NCI-H146 treated with DMSO at 0.1 percent for 48 hours (cell line): ENCODE data around the gene PTPRH.
A peak's percentile ranks its signal among the peaks of the same experiment; 100 is the strongest.
"Not testable (repeated sequence)": the region's sequence is repeated elsewhere in the genome, so short reads cannot be mapped to it uniquely, and the experiment has no call there.

ENCODE experiments used
- DNase-seq: peaks from one replicate; lab custom pipeline; 2025; ENCODE audit not compliant: unreplicated experiment; lab: John Stamatoyannopoulos, UW

Gene PTPRH

GRCh38 chr19:55186080-55186479, 23.2 kb downstream of the PTPRH start:
- DNase-seq = no peak

- no peak for DNase-seq
These were observed 27.6 kb downstream of the PTPRH start for GRCh38 chr19:55181740-55182139.

GRCh38 chr19:55179606-55180484, 29.5 kb downstream of the PTPRH start, which contains the start of gene SYT5:
SYT5 (minus strand) TSS chr19:55180289; CDS start chr19:55179041, 1,248 bp downstream.
- DNase-seq = no peak

- peak; percentile 79 for DNase-seq
These were observed 30.3 kb downstream of the PTPRH start for GRCh38 chr19:55178781-55179599.

- no peak for DNase-seq
These were observed 33.2 kb downstream of the PTPRH start for GRCh38 chr19:55176076-55176475.

- DNase-seq = peak; percentile 31
These were observed 34.0 kb downstream of the PTPRH start for GRCh38 chr19:55175117-55175867.

- no peak for DNase-seq
These were observed 34.7 kb downstream of the PTPRH start for GRCh38 chr19:55174425-55175116.

GRCh38 chr19:55173714-55174409, 35.4 kb downstream of the PTPRH start:
- peak; percentile 73 for DNase-seq

- no peak for DNase-seq
These were observed 36.1 kb downstream of the PTPRH start for GRCh38 chr19:55173186-55173713.

- DNase-seq = no peak
These were observed 36.6 kb downstream of the PTPRH start for GRCh38 chr19:55172741-55173140.

- not testable (repeated sequence) for DNase-seq
These were observed 37.0 kb downstream of the PTPRH start for GRCh38 chr19:55172318-55172717.

- no peak for DNase-seq
These were observed 37.9 kb downstream of the PTPRH start for GRCh38 chr19:55171440-55171839.

- DNase-seq = no peak
These were observed 40.2 kb downstream of the PTPRH start for GRCh38 chr19:55169136-55169535.

GRCh38 chr19:55166530-55167268, 42.6 kb downstream of the PTPRH start, which contains the start of gene DNAAF3:
DNAAF3 (minus strand) TSS chr19:55166613; CDS start chr19:55166413, 200 bp downstream.
- DNase-seq = peak; percentile 97

- DNase-seq = peak; percentile 71
These were observed 43.3 kb downstream of the PTPRH start for GRCh38 chr19:55165952-55166529.

- no peak for DNase-seq
These were observed 47.6 kb downstream of the PTPRH start for GRCh38 chr19:55161571-55162322.

GRCh38 chr19:55160986-55161365, 48.3 kb downstream of the PTPRH start:
- no peak for DNase-seq
